GM12872 (cell line): Measurements from ENCODE around the gene CES4A.

ENCODE experiments used
- CTCF ChIP-seq: IDR thresholded peaks from 3 replicates; pipeline ENCODE4 v1.5.1; 2011; ENCODE audit warnings: low read depth, mild to moderate bottlenecking, low read length, moderate library complexity; ENCODE audit not compliant: insufficient read depth

Gene CES4A

GRCh38 chr16:66988197-66988788 is at the start of gene CES4A:
Gene CES4A, plus strand, starts transcription at chr16:66988589. Its CDS starts 184 bp downstream, at chr16:66988773.
- no peak for TF ChIP-seq CTCF

GRCh38 chr16:66939366-66939765 is 49.0 kb upstream of the CES4A start:
- TF ChIP-seq CTCF = no peak

- TF ChIP-seq CTCF = no peak
Measured at GRCh38 chr16:66940236-66940635, 48.2 kb upstream of the CES4A start.

- TF ChIP-seq CTCF = no peak
Measured at GRCh38 chr16:66942981-66943380, 45.4 kb upstream of the CES4A start.

GRCh38 chr16:66943426-66944053 is 44.8 kb upstream of the CES4A start:
- no peak for TF ChIP-seq CTCF

- TF ChIP-seq CTCF = no peak
Measured at GRCh38 chr16:66944054-66944441, 44.3 kb upstream of the CES4A start.

- no peak for TF ChIP-seq CTCF
Measured at GRCh38 chr16:66945939-66946338, 42.5 kb upstream of the CES4A start.
